GM23338 (cell line): Measurements from ENCODE around the gene ACVR1C. TPM values are rescaled to one million over a fixed set of nuclear protein-coding genes. Genes with fewer than 3 reads are reported as not detected.

Experiments used
- ATAC-seq: fragments of 200-7000 bp; cut with Tn5 transposase; 3 replicates; pipeline ENCODE4 v1.9.1; 2020
- DNase-seq: peaks from one replicate; pipeline ENCODE4 v3.0.0-alpha.2; 2015; ENCODE audit warnings: low spot score
- H2AFZ ChIP-seq: fragments of 200-600 bp; sonication (generic); 2 replicates; pipeline ENCODE4 v1.8.0; 2016; ENCODE audit warnings: antibody characterized with exemption, mild to moderate bottlenecking, moderate library complexity
- H3F3A ChIP-seq: fragments of 200-600 bp; sonication (generic); replicated peaks from 2 replicates; pipeline ENCODE4 v1.8.0; 2017; ENCODE audit warnings: antibody characterized with exemption, mixed run types, low read depth
- H3K27ac ChIP-seq: fragments of 200-600 bp; sonication (generic); 2 replicates; pipeline ENCODE4 v1.6.1; 2016; ENCODE audit warnings: low read depth
- H3K27me3 ChIP-seq: fragments of 200-600 bp; sonication (generic); 2 replicates; pipeline ENCODE4 v1.8.0; 2016; ENCODE audit warnings: mild to moderate bottlenecking, mixed run types, moderate library complexity; ENCODE audit not compliant: insufficient read depth
- H3K36me3 ChIP-seq: fragments of 200-600 bp; sonication (generic); 2 replicates; pipeline ENCODE4 v1.8.0; 2016; ENCODE audit warnings: mild to moderate bottlenecking; ENCODE audit not compliant: insufficient read depth
- H3K4me1 ChIP-seq: fragments of 200-600 bp; sonication (generic); 2 replicates; pipeline ENCODE4 v1.8.0; 2016; ENCODE audit warnings: mild to moderate bottlenecking, moderate library complexity; ENCODE audit not compliant: insufficient read depth
- H3K4me2 ChIP-seq: fragments of 200-600 bp; sonication (generic); 2 replicates; pipeline ENCODE4 v1.7.1; 2017; ENCODE audit warnings: mixed run types
- H3K4me3 ChIP-seq: fragments of 200-600 bp; sonication (generic); 2 replicates; pipeline ENCODE4 v1.6.1; 2016; ENCODE audit warnings: mixed run types
- H3K79me2 ChIP-seq: fragments of 200-600 bp; sonication (generic); replicated peaks from 2 replicates; pipeline ENCODE4 v1.8.0; 2017; ENCODE audit warnings: mild to moderate bottlenecking; ENCODE audit not compliant: insufficient read depth
- H3K9me2 ChIP-seq: fragments of 200-600 bp; sonication (generic); 2 replicates; pipeline ENCODE4 v1.8.0; 2017; ENCODE audit not compliant: insufficient read depth
- H4K20me1 ChIP-seq: fragments of 200-600 bp; sonication (generic); replicated peaks from 2 replicates; pipeline ENCODE4 v1.8.0; 2017; ENCODE audit warnings: mild to moderate bottlenecking; ENCODE audit not compliant: insufficient read depth
- H3K27ac Mint-ChIP-seq: 2 replicates; pipeline ENCODE4 v1.8.0; 2020; ENCODE audit warnings: inconsistent platforms, mild to moderate bottlenecking, moderate library complexity, mixed read lengths
- H3K27me3 Mint-ChIP-seq: 3 replicates; pipeline ENCODE4 v1.8.0; 2022; ENCODE audit warnings: low read depth, mild to moderate bottlenecking, moderate library complexity, mixed read lengths, inconsistent platforms; ENCODE audit not compliant: insufficient read depth, poor library complexity
- H3K36me3 Mint-ChIP-seq: 3 replicates; pipeline ENCODE4 v1.8.0; 2021; ENCODE audit warnings: low read depth, mild to moderate bottlenecking, inconsistent platforms, moderate library complexity, mixed read lengths
- H3K4me1 Mint-ChIP-seq: 3 replicates; pipeline ENCODE4 v1.8.0; 2020; ENCODE audit warnings: mild to moderate bottlenecking, inconsistent platforms, mixed read lengths
- H3K4me3 Mint-ChIP-seq: 3 replicates; pipeline ENCODE4 v1.8.0; 2021; ENCODE audit warnings: moderate library complexity, mild to moderate bottlenecking, inconsistent platforms, mixed read lengths
- H3K9me3 Mint-ChIP-seq: 3 replicates; pipeline ENCODE4 v1.8.0; 2020; ENCODE audit warnings: moderate library complexity, mild to moderate bottlenecking, inconsistent platforms, mixed read lengths
- CTCF ChIP-seq, 2 experiments: fragments of 200-600 bp in 1 of 2; sonication (generic) in 1 of 2; conservative IDR thresholded peaks; 2 replicates each; pipeline versions ENCODE4 v1.5.1 to v1.6.1; 2016 to 2017; ENCODE audit warnings: antibody characterized with exemption in 2 of 2, low read depth in 2 of 2, mild to moderate bottlenecking in 2 of 2, moderate library complexity in 1 of 2
- EZH2 ChIP-seq: fragments of 200-600 bp; sonication (generic); IDR thresholded peaks from one replicate; pipeline ENCODE4 v1.8.0; 2017; ENCODE audit warnings: antibody characterized with exemption, mild to moderate bottlenecking, low read depth; ENCODE audit not compliant: unreplicated experiment
- EZH2phosphoT487 ChIP-seq: fragments of 200-600 bp; sonication (generic); IDR thresholded peaks from one replicate; pipeline ENCODE4 v1.8.1; 2018; ENCODE audit warnings: antibody characterized with exemption; ENCODE audit not compliant: unreplicated experiment
- REST ChIP-seq: IDR thresholded peaks from one replicate; pipeline ENCODE4 v1.6.1; 2018; ENCODE audit warnings: antibody characterized with exemption; ENCODE audit not compliant: unreplicated experiment
- STAT1 ChIP-seq: IDR thresholded peaks from one replicate; pipeline ENCODE4 v1.6.1; 2016; ENCODE audit warnings: antibody characterized with exemption; ENCODE audit not compliant: unreplicated experiment
- polyA plus RNA-seq: library from polyadenylated mRNA; unstranded; fragments of >200 nt; fragmentation: Nextera tagmentation; extraction: Ambion mirVana; gene quantifications from 2 replicates; pipeline ENCODE4 v1.2.1, GENCODE V29; 2016
- total RNA-seq: library from RNA; depleted of rRNA; stranded (reverse); fragments of >200 nt; shearing (Covaris generic); gene quantifications from 2 replicates; pipeline ENCODE4 v1.2.3, GENCODE V29; 2014

ACVR1C gene
- total and polyA plus RNA-seq, 2 experiments from 2014 or later, result 0.61 to 0.94 TPM

GRCh38 chr2:157644776-157645175 lies 16.1 kb upstream of the ACVR1C start (continued):
- no peak for TF ChIP-seq CTCF (conservative IDR thresholded peaks at IDR 0.05; ENCODE audit: low read depth in 2 of 2)

DNA sequence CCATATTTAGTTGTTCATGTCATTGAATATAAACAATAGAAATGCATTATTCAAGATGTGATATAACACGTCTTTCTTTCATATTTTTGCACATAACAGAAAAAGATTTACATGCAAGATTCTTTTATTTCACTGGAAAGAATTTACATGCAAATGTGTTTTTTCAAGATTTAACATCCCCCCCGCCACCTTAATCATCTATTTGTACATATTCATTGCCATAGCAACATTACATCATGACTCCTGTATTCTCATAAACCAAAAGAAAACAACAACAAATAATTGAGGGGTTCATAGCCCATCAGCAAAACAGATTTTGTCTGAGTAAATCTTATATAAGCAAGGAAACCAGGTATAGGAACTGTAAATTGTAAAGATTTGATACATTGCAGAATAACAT lies 3.2 kb upstream of the ACVR1C start:
- no peak overlapping the region for H3K27ac ChIP-seq
- Mint-ChIP-seq H3K4me1 (peaks cover 9% of the 10 kb centered on the region; the same call in 2 of the 3 replicates), H3K27ac (no peak overlapping the region), H3K4me3 (no peak overlapping the region), H3K27me3 (peaks cover 26% of the 10 kb centered on the region), H3K9me3 (no peaks in the 10 kb centered on the region), H3K36me3 (no peaks in the 10 kb centered on the region)
- H3K9me2 ChIP-seq, result no peaks in the 10 kb centered on the region
- peaks cover 27% of the 10 kb centered on the region for H3K27me3 ChIP-seq
- peaks cover 5% of the 10 kb centered on the region; the same call in 1 of the 2 replicates for H3K4me1 ChIP-seq
- no peak for TF ChIP-seq REST
- no peak for TF ChIP-seq EZH2phosphoT487
- DNase-seq, result no peak
- ATAC-seq, result no peak
- no peaks in the 10 kb centered on the region for H3F3A ChIP-seq
- no peak overlapping the region for H3K4me2 ChIP-seq
- no peaks in the 10 kb centered on the region; the same call in 1 of the 2 replicates for H4K20me1 ChIP-seq
- H3K4me3 ChIP-seq, result no peak overlapping the region
- no peak overlapping the region for H2AFZ ChIP-seq
- no peaks in the 10 kb centered on the region for H3K79me2 ChIP-seq
- H3K36me3 ChIP-seq, result no peaks in the 10 kb centered on the region

GRCh38 chr2:157627594-157628476 lies 829 bp downstream of the ACVR1C start:
- no peak for TF ChIP-seq STAT1
- TF ChIP-seq EZH2, result peak; percentile 51
- Histone ChIP-seq H2AFZ (peak overlapping the region; percentile 97), H3K9me2 (no peaks in the 10 kb centered on the region), H3K36me3 (no peaks in the 10 kb centered on the region), H3K79me2 (no peaks in the 10 kb centered on the region), H3K27ac (no peak overlapping the region), H3K4me2 (peak overlapping the region; percentile 98), H3K4me1 (peaks cover 5% of the 10 kb centered on the region; the same call in 1 of the 2 replicates), H3F3A (no peaks in the 10 kb centered on the region), H4K20me1 (no peaks in the 10 kb centered on the region; the same call in 1 of the 2 replicates), H3K4me3 (peak overlapping the region; percentile 85), H3K27me3 (peaks cover 59% of the 10 kb centered on the region)
- ATAC-seq, result peak; percentile 61
- Mint-ChIP-seq H3K9me3 (no peaks in the 10 kb centered on the region), H3K36me3 (no peaks in the 10 kb centered on the region), H3K27me3 (peaks cover 48% of the 10 kb centered on the region), H3K4me1 (peaks cover 9% of the 10 kb centered on the region; the same call in 2 of the 3 replicates), H3K4me3 (peak overlapping the region; percentile 75), H3K27ac (no peak overlapping the region)
- DNase-seq, result peak; percentile 49
